Spleen (tissue), 11 donors: ENCODE measurements around the gene SHC3. TPM values are rescaled to one million over a fixed set of nuclear protein-coding genes. Genes with fewer than 3 reads are reported as not detected.

Experiments
- DNase-seq: peaks from one replicate; pipeline ENCODE4 v3.0.0-alpha.2; 2020
- H3K27ac ChIP-seq, 8 donors: fragments of 200-600 bp; sonication (generic) in 7 of 8; 1 replicate in 4 of 8; 2 replicates in 4 of 8; pipeline versions ENCODE4 v1.5.0 to v1.8.0; 2016 to 2021; ENCODE audit warnings: inconsistent platforms in 4 of 8, mild to moderate bottlenecking in 4 of 8, moderate library complexity in 1 of 8
- H3K27me3 ChIP-seq, 7 donors: fragments of 200-600 bp; sonication (generic) in 6 of 7; replicated peaks in 1 of 7; 1 replicate in 4 of 7; 2 replicates in 3 of 7; pipeline versions ENCODE4 v1.5.0 to v1.8.0; 2016 to 2021; ENCODE audit warnings: inconsistent platforms in 3 of 7, mild to moderate bottlenecking in 1 of 7
- H3K36me3 ChIP-seq, 6 donors: fragments of 200-600 bp; sonication (generic) in 5 of 6; 1 replicate in 4 of 6; 2 replicates in 2 of 6; pipeline versions ENCODE4 v1.5.0 to v1.8.0; 2016 to 2021; ENCODE audit warnings: inconsistent platforms in 2 of 6
- H3K4me1 ChIP-seq, 6 donors: fragments of 200-600 bp; sonication (generic) in 5 of 6; 1 replicate in 3 of 6; 2 replicates in 3 of 6; pipeline versions ENCODE4 v1.5.0 to v1.8.0; 2016 to 2021; ENCODE audit warnings: inconsistent platforms in 3 of 6
- H3K4me3 ChIP-seq, 8 donors: fragments of 200-600 bp; sonication (generic) in 7 of 8; 1 replicate in 4 of 8; 2 replicates in 4 of 8; pipeline versions ENCODE4 v1.5.0 to v1.8.0; 2016 to 2021; ENCODE audit warnings: inconsistent platforms in 4 of 8, mild to moderate bottlenecking in 4 of 8, moderate library complexity in 2 of 8
- H3K9me3 ChIP-seq, 8 donors: fragments of 200-600 bp; sonication (generic) in 7 of 8; 1 replicate in 4 of 8; 2 replicates in 4 of 8; pipeline versions ENCODE4 v1.5.0 to v1.8.0; 2016 to 2021; ENCODE audit warnings: inconsistent platforms in 4 of 8
- POLR2A ChIP-seq, 3 donors: fragments of 450-650 bp; IDR thresholded peaks; one replicate each; pipeline ENCODE4 v1.5.1; 2017; ENCODE audit warnings: antibody characterized with exemption in 3 of 3, mild to moderate bottlenecking in 1 of 3
- POLR2AphosphoS5 ChIP-seq, 3 donors: sonication (generic); formaldehyde crosslinking; IDR thresholded peaks; one replicate each; pipeline ENCODE4 v1.5.1; 2017; ENCODE audit warnings: antibody characterized with exemption in 3 of 3
- WGBS, 5 donors: extraction: QIAGEN DNeasy Blood & Tissue Kit in 3 of 5; methylation state at CpG; one replicate each; pipeline versions ENCODE4 v1.1.5 to v1.1.7; 2013 to 2018; 5-methylcytosine and 5-hydroxymethylcytosine counted together
- intact Hi-C: fragments of 100-400 bp; cut with DNase I; formaldehyde crosslinking; loops from one replicate; pipeline ENCODE4 v1.15.0; 2023; ENCODE audit warnings: low total_unique reads
- polyA plus RNA-seq, 3 donors: library from polyadenylated mRNA; stranded (reverse); fragments of 200-250 nt; gene quantifications; one replicate each; pipeline ENCODE4 v1.2.1, GENCODE V29; 2013
- total RNA-seq, 7 donors: library from RNA; depleted of rRNA in 3 of 7; stranded (reverse); fragments of >200 nt in 3 of 7; fragmentation: NEBNext Ultra II Directional in 4 of 7; extraction: Animal tissue kit (Norgen Biotek cat#: 25700) in 4 of 7; gene quantifications; one replicate each; pipeline versions ENCODE4 v1.1.0 to v1.2.1, GENCODE V29; 2016 to 2021
- TF ChIP-seq, protein P1 (sequence below), 11 experiments: fragments of 200-600 bp in 7 of 11; fragments of 450-650 bp in 4 of 11; sonication (generic) in 4 of 11; IDR thresholded peaks in 8 of 11; conservative IDR thresholded peaks in 3 of 11; 1 replicate in 7 of 11; 2 replicates in 4 of 11; pipeline versions ENCODE4 v1.4.0 to v1.8.0; 2016 to 2021; ENCODE audit warnings: antibody characterized with exemption in 11 of 11, inconsistent platforms in 4 of 11, mild to moderate bottlenecking in 1 of 11
- donor health status: healthy with polysubstance abuse.
- donor health status: DM: no; HTN: no; CAD: no; lungs with moderate emphysema.
- donor health status: DM: no; HTN: no; CAD: no.
- donor health status: Bipolar disorder and iron deficiency.
- donor health status: healthy.
- donor health status: DM: no; HTN: no; CAD: no.
- donor health status: DM: yes; HTN: yes; CAD: no.

The SHC3 gene
- total and polyA plus RNA-seq, 10 donors: 0.03 to 0.70 (median 0.07) TPM; not detected in 1

DNA sequence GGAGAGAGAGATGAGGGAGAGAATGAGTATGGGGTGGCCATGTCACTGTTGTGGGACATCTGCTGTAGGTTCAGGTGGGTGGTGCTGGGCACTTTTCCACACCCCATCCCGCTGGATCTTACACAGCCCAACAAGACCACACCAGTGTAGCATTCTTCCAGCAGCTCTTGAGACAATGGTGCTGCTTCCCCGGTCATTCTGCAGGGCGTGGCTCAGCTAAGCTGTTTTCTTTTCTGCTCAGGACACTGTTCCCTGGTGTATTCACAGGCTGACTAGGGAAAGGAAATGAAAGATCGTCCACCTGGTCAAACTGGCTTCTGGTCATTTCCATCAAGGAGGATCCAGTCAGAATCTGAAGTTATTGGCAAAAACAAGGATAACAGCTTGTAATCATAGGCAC, 111.8 kb downstream of the SHC3 start:
- no peak for DNase-seq
- Histone ChIP-seq H3K27me3 (no peaks in the 10 kb centered on the region), H3K4me3 (no peak overlapping the region), H3K9me3 (no peaks in the 10 kb centered on the region), H3K27ac (no peak overlapping the region), H3K36me3 (no peaks in the 10 kb centered on the region), H3K4me1 (no peaks in the 10 kb centered on the region)
- 72 to 83% (median 76%) methylated on average over 4 of the region's 4 CpGs for WGBS, 5 donors
- intact Hi-C loops: no loop called here
- no peak for TF ChIP-seq POLR2AphosphoS5 (IDR thresholded peaks at IDR 0.05)

DNA sequence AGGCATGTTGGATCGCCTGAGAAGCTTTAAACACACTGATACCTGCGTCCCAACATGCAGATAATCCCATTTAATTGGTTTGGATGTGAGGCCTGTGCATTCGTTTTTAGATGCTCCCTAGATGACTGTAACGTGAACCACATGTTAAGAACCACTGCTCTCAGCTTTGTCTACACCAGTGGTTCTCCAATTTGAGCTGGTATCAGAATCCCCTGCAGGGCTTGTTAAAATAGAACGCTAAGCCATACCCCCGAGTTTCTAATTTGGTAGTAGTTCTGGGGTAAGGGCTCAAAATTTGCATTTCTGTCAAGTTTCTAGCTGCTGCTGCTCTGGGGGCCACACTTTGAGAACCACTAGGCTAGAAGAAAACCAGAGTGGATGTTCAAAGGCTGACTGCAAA, 112.7 kb downstream of the SHC3 start:
- no peak overlapping the region for H3K27ac ChIP-seq
- no peaks in the 10 kb centered on the region for H3K36me3 ChIP-seq
- no peak for DNase-seq
- H3K9me3 ChIP-seq: no peaks in the 10 kb centered on the region
- no peak overlapping the region for H3K4me3 ChIP-seq
- H3K4me1 ChIP-seq: no peaks in the 10 kb centered on the region
- 71 to 88% (median 77%) methylated on average over 6 of the region's 6 CpGs for WGBS, 5 donors
- intact Hi-C loops: no loop called here
- H3K27me3 ChIP-seq: no peaks in the 10 kb centered on the region
- no peak for TF ChIP-seq POLR2AphosphoS5 (IDR thresholded peaks at IDR 0.05)
- no peak for TF ChIP-seq POLR2A (IDR thresholded peaks at IDR 0.05)
- TF ChIP-seq, protein P1, sequence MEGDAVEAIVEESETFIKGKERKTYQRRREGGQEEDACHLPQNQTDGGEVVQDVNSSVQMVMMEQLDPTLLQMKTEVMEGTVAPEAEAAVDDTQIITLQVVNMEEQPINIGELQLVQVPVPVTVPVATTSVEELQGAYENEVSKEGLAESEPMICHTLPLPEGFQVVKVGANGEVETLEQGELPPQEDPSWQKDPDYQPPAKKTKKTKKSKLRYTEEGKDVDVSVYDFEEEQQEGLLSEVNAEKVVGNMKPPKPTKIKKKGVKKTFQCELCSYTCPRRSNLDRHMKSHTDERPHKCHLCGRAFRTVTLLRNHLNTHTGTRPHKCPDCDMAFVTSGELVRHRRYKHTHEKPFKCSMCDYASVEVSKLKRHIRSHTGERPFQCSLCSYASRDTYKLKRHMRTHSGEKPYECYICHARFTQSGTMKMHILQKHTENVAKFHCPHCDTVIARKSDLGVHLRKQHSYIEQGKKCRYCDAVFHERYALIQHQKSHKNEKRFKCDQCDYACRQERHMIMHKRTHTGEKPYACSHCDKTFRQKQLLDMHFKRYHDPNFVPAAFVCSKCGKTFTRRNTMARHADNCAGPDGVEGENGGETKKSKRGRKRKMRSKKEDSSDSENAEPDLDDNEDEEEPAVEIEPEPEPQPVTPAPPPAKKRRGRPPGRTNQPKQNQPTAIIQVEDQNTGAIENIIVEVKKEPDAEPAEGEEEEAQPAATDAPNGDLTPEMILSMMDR (IDR thresholded peaks at IDR 0.05 in 8 of 11, conservative IDR thresholded peaks at IDR 0.05 in 3 of 11): no peak

DNA sequence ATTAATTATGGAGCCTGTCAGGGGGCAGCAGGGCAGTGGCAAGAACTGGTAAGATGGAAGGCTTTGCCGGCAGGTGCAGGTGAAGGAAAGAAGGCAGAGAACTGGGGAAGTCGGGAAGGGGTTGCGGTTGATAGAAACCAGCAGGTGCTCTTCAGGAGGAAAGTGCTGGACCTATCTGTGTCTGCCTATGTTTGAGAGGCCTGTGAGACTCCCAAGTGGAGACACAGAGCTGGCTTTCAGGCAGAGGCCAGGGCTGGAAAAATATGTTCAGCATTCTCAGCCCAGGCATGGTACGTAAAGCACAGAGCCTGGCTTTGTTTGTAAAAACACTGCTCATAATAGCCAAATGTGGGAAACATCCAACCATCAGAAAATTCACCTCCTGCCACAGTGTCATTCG, 117.8 kb downstream of the SHC3 start:
- no peak overlapping the region for H3K27ac ChIP-seq
- intact Hi-C loops: no loop called here
- peaks cover 0 to 3% (median 0%) of the 10 kb centered on the region in 7 donors for H3K27me3 ChIP-seq
- DNase-seq: no peak
- no peaks in the 10 kb centered on the region for H3K4me1 ChIP-seq
- H3K4me3 ChIP-seq: no peak overlapping the region
- H3K36me3 ChIP-seq: no peaks in the 10 kb centered on the region
- TF ChIP-seq POLR2AphosphoS5 (IDR thresholded peaks at IDR 0.05) (no peak), POLR2A (IDR thresholded peaks at IDR 0.05) (no peak)
- TF ChIP-seq, protein P1 (IDR thresholded peaks at IDR 0.05 in 8 of 11, conservative IDR thresholded peaks at IDR 0.05 in 3 of 11): no peak
- no peaks in the 10 kb centered on the region for H3K9me3 ChIP-seq
- WGBS, 5 donors: 93 to 95% (median 95%) methylated on average over 5 of the region's 5 CpGs

DNA sequence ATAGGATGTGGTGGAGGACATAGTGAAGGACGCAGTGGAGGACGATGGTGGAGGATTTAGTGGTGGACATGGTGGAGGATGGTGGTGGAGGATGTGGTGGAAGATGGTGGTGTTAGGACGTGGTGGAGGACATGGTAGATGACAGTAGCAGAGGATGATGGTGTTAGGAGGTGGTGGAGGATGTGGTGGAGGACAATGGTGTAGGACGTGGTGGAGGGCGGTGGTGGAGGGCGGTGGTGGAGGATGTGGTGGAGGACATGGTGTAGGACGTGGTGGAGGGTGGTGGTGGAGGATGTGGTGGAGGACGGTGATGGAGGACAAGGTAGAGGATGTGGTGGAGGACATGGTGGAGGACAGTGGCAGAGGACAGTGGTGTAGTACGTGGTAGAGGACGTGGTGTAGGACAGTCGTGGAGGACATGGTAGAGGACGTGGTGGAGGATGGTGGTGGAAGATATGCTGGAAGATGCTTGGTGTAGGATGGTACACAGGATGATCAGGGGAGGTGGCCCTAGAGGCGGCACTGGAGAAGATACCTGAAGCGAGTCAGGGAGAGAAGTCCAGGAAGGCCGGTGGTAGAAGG, 118.6 kb downstream of the SHC3 start:
- WGBS, 5 donors: 84 to 87% (median 86%) methylated on average over 14 to 15 of the region's 15 CpGs
- DNase-seq: no peak
- H3K9me3 ChIP-seq: no peaks in the 10 kb centered on the region
- no peaks in the 10 kb centered on the region for H3K4me1 ChIP-seq
- H3K4me3 ChIP-seq: no peak overlapping the region
- intact Hi-C loops: no loop called here
- peaks cover 0 to 5% (median 0%) of the 10 kb centered on the region in 7 donors for H3K27me3 ChIP-seq
- no peaks in the 10 kb centered on the region for H3K36me3 ChIP-seq
- no peak for TF ChIP-seq POLR2A (IDR thresholded peaks at IDR 0.05)
- TF ChIP-seq, protein P1 (IDR thresholded peaks at IDR 0.05 in 8 of 11, conservative IDR thresholded peaks at IDR 0.05 in 3 of 11): no peak
- TF ChIP-seq POLR2AphosphoS5 (IDR thresholded peaks at IDR 0.05): no peak
- H3K27ac ChIP-seq: no peak overlapping the region
